Activated naive CD4-positive, alpha-beta T cell treated with anti-CD3 and anti-CD28 coated beads, Interleukin-2, amount 50 U/mL, for 24 hours (primary cell): Measurements from ENCODE around the gene SPRED2.

Experiments used
- H3K27ac Mint-ChIP-seq: one replicate; pipeline ENCODE4 v1.8.0; 2021; ENCODE audit warnings: mild to moderate bottlenecking, mixed read lengths
- H3K27me3 Mint-ChIP-seq: one replicate; pipeline ENCODE4 v1.8.0; 2021; ENCODE audit warnings: mixed read lengths
- H3K36me3 Mint-ChIP-seq: one replicate; pipeline ENCODE4 v1.8.0; 2021; ENCODE audit warnings: mixed read lengths
- H3K4me1 Mint-ChIP-seq: one replicate; pipeline ENCODE4 v1.8.0; 2021; ENCODE audit warnings: mixed read lengths
- H3K4me3 Mint-ChIP-seq: one replicate; pipeline ENCODE4 v1.8.0; 2021; ENCODE audit warnings: mild to moderate bottlenecking, mixed read lengths
- H3K9me3 Mint-ChIP-seq: one replicate; pipeline ENCODE4 v1.8.0; 2021; ENCODE audit warnings: mixed read lengths

SPRED2 gene

DNA sequence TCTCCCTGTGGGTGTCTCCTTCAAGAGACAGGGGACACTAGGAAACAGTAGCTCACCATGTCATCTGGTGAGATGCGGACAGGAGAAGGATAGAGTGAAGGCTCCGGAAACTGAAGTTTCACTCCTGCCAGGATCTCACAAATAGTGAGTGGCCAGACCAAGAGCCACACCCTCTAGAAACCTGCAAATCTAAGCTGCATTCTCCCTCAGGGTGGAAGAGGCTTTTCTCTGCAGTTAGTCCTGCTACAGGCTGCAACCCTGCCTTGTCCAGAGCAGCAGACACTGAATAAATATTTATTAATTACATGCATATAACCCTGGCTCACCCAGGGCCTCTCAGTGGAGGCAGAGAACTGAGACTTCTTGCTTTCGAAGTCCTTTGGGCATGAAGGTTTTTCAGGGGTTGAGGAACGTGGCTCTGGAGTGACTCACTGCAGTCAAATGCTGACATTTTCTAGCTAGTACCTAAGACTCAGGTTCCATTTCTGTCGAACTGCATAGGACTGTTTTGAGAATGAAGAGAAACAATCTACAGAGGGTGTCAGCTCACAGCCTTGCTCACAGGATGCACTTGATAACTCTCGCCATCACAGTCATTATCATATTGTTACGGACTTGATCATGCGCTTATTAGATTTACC, 117.5 kb downstream of the SPRED2 start:
- Mint-ChIP-seq H3K27ac (no peak overlapping the region), H3K4me1 (peaks cover 4% of the 10 kb centered on the region), H3K9me3 (no peaks in the 10 kb centered on the region), H3K36me3 (peaks cover 5% of the 10 kb centered on the region), H3K4me3 (no peak overlapping the region), H3K27me3 (no peaks in the 10 kb centered on the region)

DNA sequence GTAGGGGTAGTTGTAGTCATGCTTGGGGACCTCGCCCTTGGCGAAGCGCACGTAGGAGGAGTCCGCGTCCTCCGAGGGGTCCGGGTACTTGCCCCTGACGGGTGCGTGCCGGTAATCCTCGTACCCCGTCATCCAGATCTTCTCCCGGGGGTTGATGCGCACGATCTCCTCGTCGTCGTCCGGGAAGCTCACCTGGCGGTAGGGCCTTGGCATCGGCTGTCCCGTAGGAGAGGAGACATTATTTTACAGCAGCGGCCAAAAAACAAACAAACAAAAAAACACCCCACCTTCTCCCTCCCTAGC, 118.5 kb downstream of the SPRED2 start:
- Mint-ChIP-seq H3K36me3 (peaks cover 5% of the 10 kb centered on the region), H3K4me1 (peaks cover 4% of the 10 kb centered on the region), H3K27ac (no peak overlapping the region), H3K9me3 (no peaks in the 10 kb centered on the region), H3K4me3 (no peak overlapping the region), H3K27me3 (no peaks in the 10 kb centered on the region)

DNA sequence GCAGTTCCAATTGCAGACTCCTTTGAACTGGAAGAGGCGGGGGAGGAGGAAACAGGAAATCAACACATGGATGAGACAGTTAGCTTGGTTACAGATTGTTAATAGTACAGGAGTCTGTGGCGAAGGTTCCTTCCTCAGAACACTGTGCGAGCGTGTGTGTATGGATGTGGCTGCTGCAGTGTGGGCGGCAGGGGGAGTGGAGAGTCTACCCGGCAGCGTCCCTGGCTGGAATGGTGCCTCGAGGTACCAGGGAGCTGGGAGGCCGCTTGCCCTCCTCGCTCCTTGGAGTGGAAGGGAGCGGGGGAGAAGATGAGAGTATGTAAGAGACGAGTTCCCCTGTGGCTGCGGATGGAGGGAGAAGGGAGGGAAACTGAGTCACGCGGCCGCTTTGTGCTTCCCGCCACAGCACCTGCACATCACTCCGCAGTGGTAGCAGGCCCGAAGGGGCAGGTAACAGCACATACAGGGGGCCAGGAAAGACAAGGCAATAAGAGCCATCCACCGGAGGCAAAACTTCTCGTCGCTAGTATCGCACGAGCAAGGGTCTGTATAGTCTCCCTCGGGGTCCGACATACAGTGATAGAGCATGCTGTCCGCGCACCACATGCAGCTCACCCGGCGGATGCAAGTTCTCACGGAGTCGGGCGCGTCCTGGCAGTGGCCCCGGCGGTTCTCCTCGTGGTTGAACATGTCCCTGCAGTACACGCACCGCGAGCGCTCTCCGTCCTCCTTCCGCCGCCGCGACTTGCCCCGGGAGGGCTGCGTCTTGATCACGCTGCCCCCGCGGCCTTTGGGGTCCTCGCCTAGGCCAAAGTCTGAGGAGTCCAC, 119.1 kb downstream of the SPRED2 start:
- peaks cover 4% of the 10 kb centered on the region for H3K4me1 Mint-ChIP-seq
- peaks cover 5% of the 10 kb centered on the region for H3K36me3 Mint-ChIP-seq
- H3K9me3 Mint-ChIP-seq, result no peaks in the 10 kb centered on the region
- no peak overlapping the region for H3K27ac Mint-ChIP-seq
- H3K4me3 Mint-ChIP-seq, result no peak overlapping the region
- H3K27me3 Mint-ChIP-seq, result no peaks in the 10 kb centered on the region

DNA sequence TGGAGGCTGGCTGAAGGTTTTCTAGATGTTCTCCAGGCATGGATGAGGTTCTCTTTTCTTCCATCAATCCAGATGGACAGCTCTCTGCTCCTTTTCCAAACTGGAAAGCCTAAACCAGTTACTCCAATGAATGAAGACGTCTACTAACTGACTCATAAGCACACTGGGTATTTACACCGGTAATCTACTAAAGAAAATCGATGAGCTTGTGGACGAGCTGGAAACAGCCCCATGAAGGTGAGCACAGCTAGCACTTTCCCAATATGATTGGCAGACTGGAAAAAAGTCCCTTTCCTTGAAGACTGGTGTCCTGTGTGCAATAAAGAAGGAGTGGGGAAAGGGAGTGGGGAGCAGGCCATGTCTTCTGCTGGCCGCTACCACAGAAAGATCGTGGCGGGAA, 120.8 kb downstream of the SPRED2 start:
- Mint-ChIP-seq H3K4me3 (no peak overlapping the region), H3K9me3 (no peaks in the 10 kb centered on the region), H3K36me3 (peaks cover 5% of the 10 kb centered on the region), H3K4me1 (peaks cover 4% of the 10 kb centered on the region), H3K27me3 (no peaks in the 10 kb centered on the region), H3K27ac (no peak overlapping the region)

DNA sequence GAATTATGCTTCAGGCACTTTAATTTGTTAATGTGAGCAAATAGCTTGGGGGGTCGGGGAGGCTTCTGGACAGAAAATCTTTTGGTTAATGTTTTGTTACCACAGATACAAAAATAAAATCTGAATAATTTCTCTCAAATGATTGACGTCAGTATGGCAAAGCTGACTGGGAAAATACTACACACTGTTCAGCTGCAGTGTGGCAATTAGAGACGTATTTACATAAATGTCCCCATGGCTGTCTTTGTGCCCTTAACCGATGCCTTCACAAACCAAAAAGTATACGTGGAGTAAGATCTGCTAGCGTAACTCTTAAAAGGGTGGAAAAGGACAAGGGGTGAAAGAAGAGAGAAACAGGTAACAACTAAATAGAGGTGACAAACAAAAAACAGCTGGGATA, 121.3 kb downstream of the SPRED2 start:
- no peak overlapping the region for H3K4me3 Mint-ChIP-seq
- H3K9me3 Mint-ChIP-seq, result no peaks in the 10 kb centered on the region
- H3K27ac Mint-ChIP-seq, result no peak overlapping the region
- H3K27me3 Mint-ChIP-seq, result no peaks in the 10 kb centered on the region
- H3K36me3 Mint-ChIP-seq, result peaks cover 5% of the 10 kb centered on the region
- peaks cover 4% of the 10 kb centered on the region for H3K4me1 Mint-ChIP-seq

DNA sequence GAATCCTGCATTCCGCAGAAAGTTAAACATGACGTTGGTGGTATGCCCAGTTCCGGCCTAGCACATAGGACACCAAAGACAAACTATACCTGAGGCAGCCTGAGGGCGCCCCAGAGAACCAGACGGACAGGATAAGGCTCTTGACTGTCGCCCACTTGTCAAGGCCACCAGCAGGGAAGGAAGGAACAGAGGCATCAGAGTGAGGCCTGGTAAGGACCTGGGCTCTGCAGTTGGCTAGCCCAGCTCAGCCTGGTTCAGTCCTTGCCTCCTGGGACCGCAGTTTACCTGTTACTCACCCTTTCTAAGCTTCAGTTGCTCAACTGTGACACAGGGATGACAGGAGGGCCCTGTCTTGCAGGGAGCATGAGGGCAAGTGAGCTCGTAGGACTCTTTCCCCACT, 122.7 kb downstream of the SPRED2 start:
- Mint-ChIP-seq H3K27ac (no peak overlapping the region), H3K4me1 (peaks cover 4% of the 10 kb centered on the region), H3K4me3 (no peak overlapping the region), H3K27me3 (no peaks in the 10 kb centered on the region), H3K9me3 (no peaks in the 10 kb centered on the region), H3K36me3 (peaks cover 5% of the 10 kb centered on the region)

DNA sequence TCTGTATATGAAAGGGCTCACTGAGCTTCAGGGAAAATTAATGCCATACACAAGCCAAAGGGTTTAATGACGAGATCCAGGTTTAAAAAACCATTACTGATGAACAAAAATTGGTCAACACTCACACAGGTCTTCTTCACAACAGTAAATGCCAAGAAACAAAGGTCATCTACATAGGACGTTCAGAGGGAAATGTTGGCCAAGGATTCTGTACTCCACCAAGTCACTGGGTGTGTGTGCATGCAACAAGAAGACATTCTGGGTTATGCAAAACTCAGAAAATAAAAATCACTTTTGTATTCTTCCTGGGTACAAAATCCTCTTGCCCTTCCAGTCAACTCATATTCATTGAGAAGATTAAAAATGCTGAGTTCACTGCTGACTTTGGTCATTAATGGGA, 126.5 kb downstream of the SPRED2 start:
- no peak overlapping the region for H3K27ac Mint-ChIP-seq
- H3K4me3 Mint-ChIP-seq, result no peak overlapping the region
- H3K27me3 Mint-ChIP-seq, result peaks cover 1% of the 10 kb centered on the region
- no peaks in the 10 kb centered on the region for H3K9me3 Mint-ChIP-seq
- H3K4me1 Mint-ChIP-seq, result peaks cover 24% of the 10 kb centered on the region
- H3K36me3 Mint-ChIP-seq, result peaks cover 2% of the 10 kb centered on the region

DNA sequence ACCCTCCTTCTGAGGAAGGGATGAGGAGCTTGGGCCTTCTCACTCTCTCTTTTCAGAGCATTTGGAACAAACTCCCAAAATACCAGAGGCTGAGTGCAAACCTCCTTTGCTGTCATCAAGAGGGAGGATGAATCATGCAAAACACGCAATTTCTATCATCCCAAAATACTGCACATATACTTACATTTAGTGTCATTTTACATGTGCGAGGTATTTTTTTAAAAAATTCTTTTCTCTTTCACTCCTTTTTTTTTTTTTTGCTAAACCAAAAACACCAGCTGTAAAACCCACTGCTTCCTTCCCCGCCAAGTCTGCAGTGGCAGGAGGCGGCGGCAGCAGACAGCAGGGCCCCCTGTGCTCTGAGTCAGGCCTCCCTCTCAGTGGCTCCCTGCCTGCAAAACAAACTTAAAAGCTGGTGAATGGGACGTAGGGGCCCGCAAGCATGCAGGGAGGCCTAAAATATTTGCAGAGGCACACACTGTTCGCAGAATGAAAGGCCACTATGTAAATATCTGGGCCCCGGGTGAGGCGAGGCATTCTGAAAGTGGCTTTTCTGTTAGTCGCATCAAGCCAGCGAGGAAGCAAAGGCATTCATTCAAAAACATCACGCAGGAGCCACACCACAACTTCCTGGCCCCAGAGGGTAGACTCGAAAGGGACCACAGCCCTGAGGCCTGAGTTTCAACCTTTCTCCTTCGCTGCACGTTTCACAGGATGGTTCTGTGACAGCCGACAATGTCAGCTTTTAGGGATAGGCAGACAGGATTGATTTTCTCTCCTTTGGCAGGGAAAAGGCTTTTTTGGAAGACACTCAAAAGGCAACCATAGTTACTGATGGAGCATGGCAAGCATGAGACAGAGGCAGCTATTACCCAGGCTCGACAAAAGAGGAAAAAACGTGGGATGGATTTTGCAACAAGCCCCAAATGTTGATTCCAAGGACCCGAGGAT, 131.4 kb downstream of the SPRED2 start:
- no peaks in the 10 kb centered on the region for H3K9me3 Mint-ChIP-seq
- peaks cover 1% of the 10 kb centered on the region for H3K27me3 Mint-ChIP-seq
- H3K36me3 Mint-ChIP-seq, result peaks cover 2% of the 10 kb centered on the region
- peak overlapping the region; percentile 78 for H3K4me3 Mint-ChIP-seq
- peaks cover 46% of the 10 kb centered on the region for H3K4me1 Mint-ChIP-seq
- H3K27ac Mint-ChIP-seq, result peak overlapping the region; percentile 98

DNA sequence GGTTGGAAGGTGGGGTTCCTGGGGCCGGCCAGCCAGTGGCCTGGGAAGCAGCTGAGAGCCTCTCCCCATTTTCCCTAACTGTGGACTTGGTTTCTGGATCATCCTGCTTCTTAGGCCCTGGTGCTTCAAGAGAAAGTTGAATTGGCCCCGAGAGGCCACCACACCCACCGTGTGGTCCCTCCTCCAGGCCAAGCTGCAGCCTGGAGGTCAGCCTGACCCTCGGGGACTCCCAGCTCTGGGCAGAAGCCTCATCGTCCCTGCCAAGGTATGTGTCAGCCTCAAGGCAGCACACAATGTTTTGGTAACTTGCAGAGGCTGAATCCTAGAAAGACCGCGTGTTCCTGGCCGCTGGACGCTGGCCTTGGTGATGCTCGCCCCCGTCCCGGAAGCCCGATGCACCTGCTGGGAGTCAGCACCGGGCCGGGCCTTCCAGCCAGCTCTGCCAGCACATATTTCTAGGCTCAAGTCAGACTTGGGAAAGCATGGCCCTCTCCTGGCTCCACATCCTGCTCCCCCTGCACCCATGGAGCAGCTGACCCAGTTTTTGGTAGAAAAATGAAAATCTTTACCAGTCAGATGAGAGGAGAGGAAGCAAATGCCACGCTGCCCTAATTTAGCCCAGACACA, 132.2 kb downstream of the SPRED2 start:
- H3K36me3 Mint-ChIP-seq, result peaks cover 2% of the 10 kb centered on the region
- H3K4me3 Mint-ChIP-seq, result peak overlapping the region; percentile 78
- peak overlapping the region; percentile 98 for H3K27ac Mint-ChIP-seq
- H3K4me1 Mint-ChIP-seq, result peaks cover 46% of the 10 kb centered on the region
- peaks cover 1% of the 10 kb centered on the region for H3K27me3 Mint-ChIP-seq
- no peaks in the 10 kb centered on the region for H3K9me3 Mint-ChIP-seq

DNA sequence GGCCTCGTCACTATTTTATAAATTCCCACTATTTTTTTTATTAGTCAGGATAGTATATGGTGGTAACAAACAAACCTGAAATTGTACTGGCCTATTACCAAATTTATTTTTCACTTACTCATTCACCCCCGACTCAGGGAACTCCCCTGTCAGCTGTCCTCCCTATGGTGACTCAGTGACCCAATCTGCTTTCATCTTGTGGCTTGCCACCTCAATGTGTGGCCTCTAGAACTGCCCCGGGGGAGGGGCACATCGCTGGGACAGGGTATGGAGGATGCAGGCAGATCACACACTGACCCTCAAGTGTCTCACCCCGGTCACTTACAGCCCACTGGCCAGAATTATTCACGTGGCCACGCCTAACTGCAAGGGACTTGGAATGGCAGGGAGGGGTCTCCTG, 133.2 kb downstream of the SPRED2 start:
- H3K27ac Mint-ChIP-seq, result peak overlapping the region; percentile 76
- H3K27me3 Mint-ChIP-seq, result peaks cover 4% of the 10 kb centered on the region

DNA sequence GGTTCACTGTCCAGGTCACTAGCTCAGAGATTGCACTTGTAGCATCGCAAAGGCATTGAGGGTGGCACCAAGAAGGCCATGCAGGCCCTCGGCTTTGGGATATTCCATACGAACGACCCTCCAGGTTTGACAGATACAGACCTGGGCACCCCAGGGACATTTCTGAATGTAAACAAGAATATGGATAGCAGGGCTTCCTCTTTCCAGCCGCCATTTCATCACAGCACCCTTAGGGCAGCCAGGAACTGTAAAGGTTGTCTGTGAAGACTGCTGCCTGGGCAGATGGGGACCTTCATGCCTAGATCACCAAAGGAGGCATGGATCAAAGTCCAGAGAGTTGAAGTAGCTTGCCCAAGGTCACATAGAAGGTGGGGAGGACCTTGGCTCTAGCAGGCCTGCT, 134.3 kb downstream of the SPRED2 start:
- peaks cover 3% of the 10 kb centered on the region for H3K27me3 Mint-ChIP-seq
- peaks cover 44% of the 10 kb centered on the region for H3K4me1 Mint-ChIP-seq
- no peak overlapping the region for H3K4me3 Mint-ChIP-seq
- no peak overlapping the region for H3K27ac Mint-ChIP-seq
- H3K9me3 Mint-ChIP-seq, result no peaks in the 10 kb centered on the region
- peaks cover 2% of the 10 kb centered on the region for H3K36me3 Mint-ChIP-seq

More for the DNA sequence above, 133.2 kb downstream of the SPRED2 start:
- Mint-ChIP-seq H3K4me1 (peaks cover 46% of the 10 kb centered on the region), H3K4me3 (peak overlapping the region; percentile 23), H3K9me3 (no peaks in the 10 kb centered on the region), H3K36me3 (peaks cover 2% of the 10 kb centered on the region)

DNA sequence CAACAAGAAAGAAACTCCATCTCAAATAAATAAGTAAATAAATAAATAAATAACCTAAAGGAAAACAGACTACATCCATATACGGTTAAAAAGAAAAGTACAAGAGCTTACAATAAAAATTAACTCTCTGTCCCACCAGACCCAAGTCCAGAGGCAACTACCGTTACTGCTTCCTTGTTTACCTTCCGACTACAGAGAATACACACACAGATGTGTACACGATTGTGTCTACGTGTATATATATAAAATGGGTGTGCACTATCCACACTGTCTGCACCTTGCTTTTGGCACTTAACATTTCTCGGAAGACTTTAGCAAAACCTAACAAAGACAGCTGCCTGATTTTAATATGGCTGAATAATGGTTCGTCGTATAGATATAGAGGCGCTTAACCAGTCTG, 134.9 kb downstream of the SPRED2 start:
- peaks cover 3% of the 10 kb centered on the region for H3K27me3 Mint-ChIP-seq
- H3K9me3 Mint-ChIP-seq, result no peaks in the 10 kb centered on the region
- no peak overlapping the region for H3K27ac Mint-ChIP-seq
- H3K36me3 Mint-ChIP-seq, result peaks cover 1% of the 10 kb centered on the region
- H3K4me3 Mint-ChIP-seq, result no peak overlapping the region
- peaks cover 39% of the 10 kb centered on the region for H3K4me1 Mint-ChIP-seq

DNA sequence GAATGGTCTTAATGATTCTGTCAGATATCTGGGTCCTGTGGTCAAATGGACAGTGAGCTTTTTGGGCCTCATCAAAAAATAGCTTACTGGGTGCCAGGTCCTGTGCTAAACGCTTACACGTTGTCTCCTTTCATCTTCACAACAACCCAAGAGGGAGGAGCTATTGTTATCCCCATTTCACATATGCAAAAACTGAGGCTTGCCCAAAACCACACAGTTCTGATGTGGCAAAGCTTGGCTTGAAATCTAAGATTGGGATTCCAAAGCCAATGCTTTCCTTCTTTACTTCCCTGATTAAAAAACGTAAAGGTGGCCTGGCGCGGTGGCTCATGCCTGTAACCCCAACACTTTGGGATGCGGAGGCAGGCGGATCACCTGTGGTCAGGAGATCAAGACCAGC, 135.4 kb downstream of the SPRED2 start:
- Mint-ChIP-seq H3K27me3 (peaks cover 3% of the 10 kb centered on the region), H3K36me3 (no peaks in the 10 kb centered on the region), H3K27ac (peak overlapping the region; percentile 35), H3K4me3 (no peak overlapping the region), H3K4me1 (peaks cover 33% of the 10 kb centered on the region), H3K9me3 (no peaks in the 10 kb centered on the region)

DNA sequence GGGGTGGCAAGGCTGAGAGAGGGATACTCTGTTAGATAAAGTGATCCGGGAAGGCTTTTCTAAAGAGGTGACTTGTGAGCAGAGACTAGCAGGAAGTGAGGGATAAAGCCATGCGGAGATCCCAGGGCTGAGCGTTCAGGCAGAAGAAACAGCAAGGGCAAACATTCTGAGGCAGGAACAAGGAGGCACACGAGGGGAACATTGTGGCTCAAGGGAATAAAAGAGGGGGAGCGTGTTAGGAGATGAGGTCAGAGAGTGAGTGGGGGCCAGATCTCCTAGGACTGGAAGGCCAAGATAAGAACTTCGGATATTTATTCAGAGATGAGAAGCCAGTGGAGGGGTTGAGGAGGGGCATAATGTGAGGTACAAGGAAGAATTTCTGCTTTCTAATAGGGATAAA, 137.7 kb downstream of the SPRED2 start:
- no peaks in the 10 kb centered on the region for H3K9me3 Mint-ChIP-seq
- H3K36me3 Mint-ChIP-seq, result no peaks in the 10 kb centered on the region
- peaks cover 11% of the 10 kb centered on the region for H3K4me1 Mint-ChIP-seq
- no peak overlapping the region for H3K4me3 Mint-ChIP-seq
- H3K27me3 Mint-ChIP-seq, result peaks cover 3% of the 10 kb centered on the region
- no peak overlapping the region for H3K27ac Mint-ChIP-seq

DNA sequence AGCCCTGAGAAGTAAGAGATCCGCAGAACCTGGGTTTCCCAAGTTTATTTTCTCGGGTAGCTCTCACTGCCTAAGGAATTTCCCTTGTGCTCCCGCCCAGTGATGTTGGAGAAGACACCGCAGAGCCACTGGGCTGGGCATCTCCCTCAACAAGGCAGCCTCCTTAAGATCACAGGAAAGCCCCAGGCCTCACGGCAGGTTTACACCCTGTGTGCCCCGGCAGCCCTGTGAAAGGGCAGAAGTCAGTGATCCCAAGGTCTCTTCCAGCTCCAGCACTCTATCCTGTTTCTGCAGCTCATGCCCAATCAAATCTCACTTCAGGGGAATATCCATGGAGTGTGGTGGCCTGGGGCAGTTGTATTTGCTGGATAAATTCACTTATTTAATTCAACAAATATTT, 138.3 kb downstream of the SPRED2 start:
- H3K4me3 Mint-ChIP-seq, result no peak overlapping the region
- peaks cover 3% of the 10 kb centered on the region for H3K27me3 Mint-ChIP-seq
- H3K9me3 Mint-ChIP-seq, result no peaks in the 10 kb centered on the region
- H3K36me3 Mint-ChIP-seq, result no peaks in the 10 kb centered on the region
- no peak overlapping the region for H3K27ac Mint-ChIP-seq
- H3K4me1 Mint-ChIP-seq, result peaks cover 6% of the 10 kb centered on the region
